ENCODE measurements around the gene SLC6A6.

GRCh38 chr3:14519406-14519805 lies 117.0 kb downstream of the SLC6A6 start:
- TF ChIP-seq CTCF (conservative IDR thresholded peaks at IDR 0.05 in 1 of 2, IDR thresholded peaks at IDR 0.05 in 1 of 2; ENCODE audit: extremely low read depth in 1 of 2, insufficient read depth in 1 of 2, low read depth in 1 of 2, low read length in 2 of 2) (no peak), EZH2 (IDR thresholded peaks at IDR 0.05; ENCODE audit: borderline replicate concordance, low read length) (no peak)
